ENCODE measurements around the gene TULP4. TPM values are rescaled to one million over a fixed set of nuclear protein-coding genes. Genes with fewer than 3 reads are reported as not detected.

Gene TULP4
- total and polyA plus RNA-seq, 2 of the 8 experiments (the other 6 are each of a cell fraction or from before 2014, with no cell fraction given), result 7.7 to 51.6 TPM

DNA sequence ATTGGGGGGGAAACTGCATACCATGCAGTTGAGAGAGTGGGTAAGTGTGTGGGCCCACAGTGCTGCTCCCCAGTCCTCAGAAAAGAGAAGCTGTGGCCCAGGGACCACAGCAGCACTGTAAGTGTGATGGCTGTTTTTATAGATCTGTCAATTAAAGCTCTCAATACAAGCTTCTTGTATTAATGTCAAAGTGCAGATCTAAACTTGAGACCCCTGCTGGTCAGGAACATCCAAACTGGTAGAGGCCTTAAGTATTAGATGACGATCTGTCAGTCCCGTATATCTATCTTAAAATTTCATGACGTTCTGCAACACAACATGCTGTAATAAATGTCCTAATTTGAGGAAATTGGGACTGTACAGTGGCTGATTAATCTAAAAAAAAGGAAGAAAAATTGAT lies 74.8 kb downstream of the TULP4 start (continued):
- TF ChIP-seq, protein P1, sequence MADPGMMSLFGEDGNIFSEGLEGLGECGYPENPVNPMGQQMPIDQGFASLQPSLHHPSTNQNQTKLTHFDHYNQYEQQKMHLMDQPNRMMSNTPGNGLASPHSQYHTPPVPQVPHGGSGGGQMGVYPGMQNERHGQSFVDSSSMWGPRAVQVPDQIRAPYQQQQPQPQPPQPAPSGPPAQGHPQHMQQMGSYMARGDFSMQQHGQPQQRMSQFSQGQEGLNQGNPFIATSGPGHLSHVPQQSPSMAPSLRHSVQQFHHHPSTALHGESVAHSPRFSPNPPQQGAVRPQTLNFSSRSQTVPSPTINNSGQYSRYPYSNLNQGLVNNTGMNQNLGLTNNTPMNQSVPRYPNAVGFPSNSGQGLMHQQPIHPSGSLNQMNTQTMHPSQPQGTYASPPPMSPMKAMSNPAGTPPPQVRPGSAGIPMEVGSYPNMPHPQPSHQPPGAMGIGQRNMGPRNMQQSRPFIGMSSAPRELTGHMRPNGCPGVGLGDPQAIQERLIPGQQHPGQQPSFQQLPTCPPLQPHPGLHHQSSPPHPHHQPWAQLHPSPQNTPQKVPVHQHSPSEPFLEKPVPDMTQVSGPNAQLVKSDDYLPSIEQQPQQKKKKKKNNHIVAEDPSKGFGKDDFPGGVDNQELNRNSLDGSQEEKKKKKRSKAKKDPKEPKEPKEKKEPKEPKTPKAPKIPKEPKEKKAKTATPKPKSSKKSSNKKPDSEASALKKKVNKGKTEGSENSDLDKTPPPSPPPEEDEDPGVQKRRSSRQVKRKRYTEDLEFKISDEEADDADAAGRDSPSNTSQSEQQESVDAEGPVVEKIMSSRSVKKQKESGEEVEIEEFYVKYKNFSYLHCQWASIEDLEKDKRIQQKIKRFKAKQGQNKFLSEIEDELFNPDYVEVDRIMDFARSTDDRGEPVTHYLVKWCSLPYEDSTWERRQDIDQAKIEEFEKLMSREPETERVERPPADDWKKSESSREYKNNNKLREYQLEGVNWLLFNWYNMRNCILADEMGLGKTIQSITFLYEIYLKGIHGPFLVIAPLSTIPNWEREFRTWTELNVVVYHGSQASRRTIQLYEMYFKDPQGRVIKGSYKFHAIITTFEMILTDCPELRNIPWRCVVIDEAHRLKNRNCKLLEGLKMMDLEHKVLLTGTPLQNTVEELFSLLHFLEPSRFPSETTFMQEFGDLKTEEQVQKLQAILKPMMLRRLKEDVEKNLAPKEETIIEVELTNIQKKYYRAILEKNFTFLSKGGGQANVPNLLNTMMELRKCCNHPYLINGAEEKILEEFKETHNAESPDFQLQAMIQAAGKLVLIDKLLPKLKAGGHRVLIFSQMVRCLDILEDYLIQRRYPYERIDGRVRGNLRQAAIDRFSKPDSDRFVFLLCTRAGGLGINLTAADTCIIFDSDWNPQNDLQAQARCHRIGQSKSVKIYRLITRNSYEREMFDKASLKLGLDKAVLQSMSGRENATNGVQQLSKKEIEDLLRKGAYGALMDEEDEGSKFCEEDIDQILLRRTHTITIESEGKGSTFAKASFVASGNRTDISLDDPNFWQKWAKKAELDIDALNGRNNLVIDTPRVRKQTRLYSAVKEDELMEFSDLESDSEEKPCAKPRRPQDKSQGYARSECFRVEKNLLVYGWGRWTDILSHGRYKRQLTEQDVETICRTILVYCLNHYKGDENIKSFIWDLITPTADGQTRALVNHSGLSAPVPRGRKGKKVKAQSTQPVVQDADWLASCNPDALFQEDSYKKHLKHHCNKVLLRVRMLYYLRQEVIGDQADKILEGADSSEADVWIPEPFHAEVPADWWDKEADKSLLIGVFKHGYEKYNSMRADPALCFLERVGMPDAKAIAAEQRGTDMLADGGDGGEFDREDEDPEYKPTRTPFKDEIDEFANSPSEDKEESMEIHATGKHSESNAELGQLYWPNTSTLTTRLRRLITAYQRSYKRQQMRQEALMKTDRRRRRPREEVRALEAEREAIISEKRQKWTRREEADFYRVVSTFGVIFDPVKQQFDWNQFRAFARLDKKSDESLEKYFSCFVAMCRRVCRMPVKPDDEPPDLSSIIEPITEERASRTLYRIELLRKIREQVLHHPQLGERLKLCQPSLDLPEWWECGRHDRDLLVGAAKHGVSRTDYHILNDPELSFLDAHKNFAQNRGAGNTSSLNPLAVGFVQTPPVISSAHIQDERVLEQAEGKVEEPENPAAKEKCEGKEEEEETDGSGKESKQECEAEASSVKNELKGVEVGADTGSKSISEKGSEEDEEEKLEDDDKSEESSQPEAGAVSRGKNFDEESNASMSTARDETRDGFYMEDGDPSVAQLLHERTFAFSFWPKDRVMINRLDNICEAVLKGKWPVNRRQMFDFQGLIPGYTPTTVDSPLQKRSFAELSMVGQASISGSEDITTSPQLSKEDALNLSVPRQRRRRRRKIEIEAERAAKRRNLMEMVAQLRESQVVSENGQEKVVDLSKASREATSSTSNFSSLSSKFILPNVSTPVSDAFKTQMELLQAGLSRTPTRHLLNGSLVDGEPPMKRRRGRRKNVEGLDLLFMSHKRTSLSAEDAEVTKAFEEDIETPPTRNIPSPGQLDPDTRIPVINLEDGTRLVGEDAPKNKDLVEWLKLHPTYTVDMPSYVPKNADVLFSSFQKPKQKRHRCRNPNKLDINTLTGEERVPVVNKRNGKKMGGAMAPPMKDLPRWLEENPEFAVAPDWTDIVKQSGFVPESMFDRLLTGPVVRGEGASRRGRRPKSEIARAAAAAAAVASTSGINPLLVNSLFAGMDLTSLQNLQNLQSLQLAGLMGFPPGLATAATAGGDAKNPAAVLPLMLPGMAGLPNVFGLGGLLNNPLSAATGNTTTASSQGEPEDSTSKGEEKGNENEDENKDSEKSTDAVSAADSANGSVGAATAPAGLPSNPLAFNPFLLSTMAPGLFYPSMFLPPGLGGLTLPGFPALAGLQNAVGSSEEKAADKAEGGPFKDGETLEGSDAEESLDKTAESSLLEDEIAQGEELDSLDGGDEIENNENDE (IDR thresholded peaks at IDR 0.05; ENCODE audit: insufficient replicate concordance, low read length), result no peak
- TF ChIP-seq, protein P2, sequence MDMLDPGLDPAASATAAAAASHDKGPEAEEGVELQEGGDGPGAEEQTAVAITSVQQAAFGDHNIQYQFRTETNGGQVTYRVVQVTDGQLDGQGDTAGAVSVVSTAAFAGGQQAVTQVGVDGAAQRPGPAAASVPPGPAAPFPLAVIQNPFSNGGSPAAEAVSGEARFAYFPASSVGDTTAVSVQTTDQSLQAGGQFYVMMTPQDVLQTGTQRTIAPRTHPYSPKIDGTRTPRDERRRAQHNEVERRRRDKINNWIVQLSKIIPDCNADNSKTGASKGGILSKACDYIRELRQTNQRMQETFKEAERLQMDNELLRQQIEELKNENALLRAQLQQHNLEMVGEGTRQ (IDR thresholded peaks at IDR 0.05; ENCODE audit: low read length), result no peak
- TF ChIP-seq POLR2A (IDR thresholded peaks at IDR 0.05; ENCODE audit: control extremely low read depth in 1 of 2, low read depth in 2 of 2, low read length in 2 of 2) (no peak), TAF7 (optimal IDR thresholded peaks at IDR 0.05; ENCODE audit: borderline replicate concordance, low read depth, low read length) (no peak), HDAC2 (IDR thresholded peaks at IDR 0.05; ENCODE audit: borderline replicate concordance in 1 of 2, low read depth in 2 of 2, low read length in 2 of 2) (no peak), RBBP5 (IDR thresholded peaks at IDR 0.05; ENCODE audit: borderline replicate concordance, low read depth, low read length) (no peak)
- TF ChIP-seq, protein P3, sequence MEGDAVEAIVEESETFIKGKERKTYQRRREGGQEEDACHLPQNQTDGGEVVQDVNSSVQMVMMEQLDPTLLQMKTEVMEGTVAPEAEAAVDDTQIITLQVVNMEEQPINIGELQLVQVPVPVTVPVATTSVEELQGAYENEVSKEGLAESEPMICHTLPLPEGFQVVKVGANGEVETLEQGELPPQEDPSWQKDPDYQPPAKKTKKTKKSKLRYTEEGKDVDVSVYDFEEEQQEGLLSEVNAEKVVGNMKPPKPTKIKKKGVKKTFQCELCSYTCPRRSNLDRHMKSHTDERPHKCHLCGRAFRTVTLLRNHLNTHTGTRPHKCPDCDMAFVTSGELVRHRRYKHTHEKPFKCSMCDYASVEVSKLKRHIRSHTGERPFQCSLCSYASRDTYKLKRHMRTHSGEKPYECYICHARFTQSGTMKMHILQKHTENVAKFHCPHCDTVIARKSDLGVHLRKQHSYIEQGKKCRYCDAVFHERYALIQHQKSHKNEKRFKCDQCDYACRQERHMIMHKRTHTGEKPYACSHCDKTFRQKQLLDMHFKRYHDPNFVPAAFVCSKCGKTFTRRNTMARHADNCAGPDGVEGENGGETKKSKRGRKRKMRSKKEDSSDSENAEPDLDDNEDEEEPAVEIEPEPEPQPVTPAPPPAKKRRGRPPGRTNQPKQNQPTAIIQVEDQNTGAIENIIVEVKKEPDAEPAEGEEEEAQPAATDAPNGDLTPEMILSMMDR (IDR thresholded peaks at IDR 0.05; ENCODE audit: control extremely low read depth in 1 of 3, insufficient read depth in 1 of 3, low read depth in 1 of 3, low read length in 3 of 3), result 0 out of 4 replicates have a peak, but pooled peaks of 1 of the 3 experiments have one; percentile 5
